Activated CD8-positive, alpha-beta memory T cell treated with anti-CD3 and anti-CD28 coated beads, Interleukin-2, amount 50 U/mL, for 48 hours (primary cell): Measurements from ENCODE around the gene DNAH6.
A peak's percentile ranks its signal among the peaks of the same experiment; 100 is the strongest.

Experiments used
- DNase-seq: peaks from one replicate; pipeline ENCODE4 v3.0.0-alpha.2; 2020

Gene DNAH6

GRCh38 chr2:84701880-84702279 is 185.6 kb downstream of the DNAH6 start:
- DNase-seq, result no peak

GRCh38 chr2:84702941-84703340 is 186.6 kb downstream of the DNAH6 start:
- DNase-seq, result no peak

- no peak for DNase-seq
These were observed 187.5 kb downstream of the DNAH6 start for GRCh38 chr2:84703831-84704230.

- no peak for DNase-seq
These were observed 188.4 kb downstream of the DNAH6 start for GRCh38 chr2:84704505-84705244.

GRCh38 chr2:84705858-84706257 is 189.6 kb downstream of the DNAH6 start:
- DNase-seq, result no peak

GRCh38 chr2:84708442-84708841 is 192.1 kb downstream of the DNAH6 start:
- no peak for DNase-seq

GRCh38 chr2:84711651-84712050 is 195.4 kb downstream of the DNAH6 start:
- DNase-seq, result no peak

GRCh38 chr2:84713441-84713840 is 197.1 kb downstream of the DNAH6 start:
- DNase-seq, result no peak

- DNase-seq, result no peak
These were observed 200.3 kb downstream of the DNAH6 start for GRCh38 chr2:84716564-84716963.

GRCh38 chr2:84717302-84717701 is 201.0 kb downstream of the DNAH6 start:
- DNase-seq, result no peak

GRCh38 chr2:84719434-84719833 is 203.1 kb downstream of the DNAH6 start:
- no peak for DNase-seq

- no peak for DNase-seq
These were observed 207.5 kb downstream of the DNAH6 start for GRCh38 chr2:84723831-84724230.

GRCh38 chr2:84725717-84726116 is 209.4 kb downstream of the DNAH6 start:
- DNase-seq, result no peak

GRCh38 chr2:84727315-84727714 is 211.0 kb downstream of the DNAH6 start:
- DNase-seq, result no peak

- no peak for DNase-seq
These were observed 212.9 kb downstream of the DNAH6 start for GRCh38 chr2:84729224-84729623.

- no peak for DNase-seq
These were observed 214.9 kb downstream of the DNAH6 start for GRCh38 chr2:84731185-84731584.

- DNase-seq, result no peak
These were observed 216.8 kb downstream of the DNAH6 start for GRCh38 chr2:84732897-84733778.

- DNase-seq, result no peak
These were observed 219.1 kb downstream of the DNAH6 start for GRCh38 chr2:84735389-84735788.

- DNase-seq, result peak; percentile 61
These were observed 225.0 kb downstream of the DNAH6 start for GRCh38 chr2:84741182-84741822.

- DNase-seq, result no peak
These were observed 232.0 kb downstream of the DNAH6 start for GRCh38 chr2:84748341-84748740.

GRCh38 chr2:84749442-84749841 is 233.1 kb downstream of the DNAH6 start:
- no peak for DNase-seq

GRCh38 chr2:84755096-84755495 is 238.8 kb downstream of the DNAH6 start:
- no peak for DNase-seq

- DNase-seq, result no peak
These were observed 241.3 kb downstream of the DNAH6 start for GRCh38 chr2:84757648-84758047.

- no peak for DNase-seq
These were observed 250.5 kb downstream of the DNAH6 start for GRCh38 chr2:84766791-84767190.
